Stimulated activated memory B cell treated with anti-CD40 and anti-IgM and Interleukin-4, amounts not matched to agents 10 μg/mL and 1 μg/mL and 100 μg/mL, for 72 hours (primary cell): Measurements from ENCODE around the gene THSD1.
A peak's percentile ranks its signal among the peaks of the same experiment; 100 is the strongest.
"Not testable (repeated sequence)": the region's sequence is repeated elsewhere in the genome, so short reads cannot be mapped to it uniquely, and the experiment has no call there.

Source experiments
- ATAC-seq: fragments of 150-1000 bp; cut with Tn5 transposase; 2 replicates; pipeline ENCODE4 v1.10.0; 2021
- H3K27ac Mint-ChIP-seq: one replicate; pipeline ENCODE4 v1.8.0; 2022; ENCODE audit warnings: mild to moderate bottlenecking, mixed read lengths
- H3K27me3 Mint-ChIP-seq: one replicate; pipeline ENCODE4 v1.8.0; 2022; ENCODE audit warnings: mixed read lengths
- H3K36me3 Mint-ChIP-seq: one replicate; pipeline ENCODE4 v1.8.0; 2022; ENCODE audit warnings: mixed read lengths
- H3K4me1 Mint-ChIP-seq: one replicate; pipeline ENCODE4 v1.8.0; 2022; ENCODE audit warnings: mixed read lengths
- H3K4me3 Mint-ChIP-seq: one replicate; pipeline ENCODE4 v1.8.0; 2022; ENCODE audit warnings: mild to moderate bottlenecking, moderate library complexity, mixed read lengths
- H3K9me3 Mint-ChIP-seq: one replicate; pipeline ENCODE4 v1.8.0; 2022; ENCODE audit warnings: mixed read lengths

Gene THSD1

DNA sequence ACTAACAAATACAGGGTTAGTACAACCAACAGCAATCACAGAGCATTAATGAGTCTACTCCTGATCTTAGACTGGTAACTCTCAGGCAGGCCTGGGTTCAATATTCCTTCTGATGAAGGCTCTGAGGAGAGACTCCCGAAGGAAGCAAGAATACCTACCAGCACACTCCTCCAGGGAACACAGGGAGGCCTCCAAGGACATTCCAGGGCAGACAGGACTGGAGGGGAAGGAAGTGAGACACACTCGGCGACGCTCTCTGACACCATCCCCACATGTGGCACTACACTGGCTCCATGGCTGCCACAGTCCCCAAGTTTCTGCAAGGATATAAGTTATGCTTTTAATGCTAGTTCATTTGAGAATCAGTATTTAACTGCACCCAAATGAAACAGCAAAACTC, 20.1 kb downstream of the THSD1 start:
- ATAC-seq, result no peak
- H3K4me1 Mint-ChIP-seq, result no peaks in the 10 kb centered on the region
- peaks cover 6% of the 10 kb centered on the region for H3K36me3 Mint-ChIP-seq
- no peaks in the 10 kb centered on the region for H3K27me3 Mint-ChIP-seq
- no peak overlapping the region for H3K4me3 Mint-ChIP-seq
- H3K27ac Mint-ChIP-seq, result no peak overlapping the region
- no peaks in the 10 kb centered on the region for H3K9me3 Mint-ChIP-seq

DNA sequence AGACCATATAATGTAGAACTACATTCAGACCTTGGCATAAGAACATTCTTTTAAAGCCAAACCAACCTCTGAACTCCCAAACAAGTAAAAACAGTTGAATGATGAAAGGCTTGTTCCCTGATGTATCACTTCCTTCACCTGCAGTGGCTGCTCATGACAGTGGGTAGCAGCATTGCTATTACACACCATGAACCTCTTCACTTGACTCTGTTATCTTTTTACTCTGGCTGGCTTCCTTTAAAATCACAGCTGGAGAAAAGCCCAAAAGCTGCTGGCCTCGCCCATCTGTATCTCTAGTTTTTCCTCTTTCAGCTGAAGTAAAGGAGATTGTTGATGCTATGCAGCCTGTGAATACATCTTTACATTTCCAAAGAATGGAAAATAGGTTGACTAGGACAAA, 22.6 kb downstream of the THSD1 start:
- Mint-ChIP-seq H3K4me1 (no peaks in the 10 kb centered on the region), H3K27ac (no peak overlapping the region), H3K4me3 (no peak overlapping the region), H3K9me3 (no peaks in the 10 kb centered on the region), H3K36me3 (peaks cover 6% of the 10 kb centered on the region), H3K27me3 (no peaks in the 10 kb centered on the region)
- ATAC-seq, result no peak

DNA sequence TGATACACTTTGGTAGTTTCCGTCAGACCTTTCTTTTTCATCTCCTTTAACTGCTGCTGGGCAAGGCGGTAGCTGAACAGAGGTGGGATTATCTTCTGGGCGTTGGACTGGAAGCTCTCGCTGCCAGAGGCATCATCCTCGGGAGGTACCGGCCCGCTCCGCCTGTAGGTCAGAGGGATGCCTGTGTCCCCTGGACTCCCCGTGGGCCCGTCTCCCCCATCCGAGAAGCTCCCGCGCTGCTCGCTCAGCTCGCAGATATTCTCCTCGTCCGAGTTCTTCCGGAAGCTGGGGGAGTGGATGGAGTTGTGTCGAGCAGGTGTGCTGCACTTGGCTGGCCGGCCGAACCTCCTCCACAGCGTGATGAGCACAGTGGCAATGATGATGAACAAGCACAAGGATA, 27.7 kb downstream of the THSD1 start:
- Mint-ChIP-seq H3K27ac (no peak overlapping the region), H3K4me3 (no peak overlapping the region)
- no peak for ATAC-seq

DNA sequence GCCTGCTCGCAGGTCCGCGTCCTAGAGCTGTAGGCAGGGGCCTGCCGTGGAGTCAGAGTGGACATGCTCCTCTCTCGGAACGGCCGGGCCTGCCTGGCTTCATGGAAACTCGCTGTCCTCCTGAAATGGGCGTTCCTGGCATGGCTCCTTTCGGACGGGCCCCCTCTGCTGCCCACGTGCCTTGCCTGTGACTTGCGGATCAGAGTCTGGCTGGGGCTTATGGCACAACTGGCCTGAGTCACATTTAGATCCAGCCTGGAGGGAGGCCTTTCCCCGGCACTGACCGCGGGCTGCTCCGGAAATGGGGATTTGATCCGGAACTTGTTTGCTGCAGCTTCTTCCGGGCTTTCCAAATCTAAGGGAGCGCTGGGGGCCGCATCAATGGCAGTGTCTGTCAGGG, 28.1 kb downstream of the THSD1 start:
- no peaks in the 10 kb centered on the region for H3K9me3 Mint-ChIP-seq
- peaks cover 3% of the 10 kb centered on the region for H3K27me3 Mint-ChIP-seq
- H3K4me3 Mint-ChIP-seq, result no peak overlapping the region
- no peaks in the 10 kb centered on the region for H3K4me1 Mint-ChIP-seq
- no peak for ATAC-seq
- H3K36me3 Mint-ChIP-seq, result no peaks in the 10 kb centered on the region
- no peak overlapping the region for H3K27ac Mint-ChIP-seq

More for the DNA sequence above, 27.7 kb downstream of the THSD1 start:
- no peaks in the 10 kb centered on the region for H3K27me3 Mint-ChIP-seq
- H3K36me3 Mint-ChIP-seq, result no peaks in the 10 kb centered on the region
- no peaks in the 10 kb centered on the region for H3K4me1 Mint-ChIP-seq
- H3K9me3 Mint-ChIP-seq, result no peaks in the 10 kb centered on the region

DNA sequence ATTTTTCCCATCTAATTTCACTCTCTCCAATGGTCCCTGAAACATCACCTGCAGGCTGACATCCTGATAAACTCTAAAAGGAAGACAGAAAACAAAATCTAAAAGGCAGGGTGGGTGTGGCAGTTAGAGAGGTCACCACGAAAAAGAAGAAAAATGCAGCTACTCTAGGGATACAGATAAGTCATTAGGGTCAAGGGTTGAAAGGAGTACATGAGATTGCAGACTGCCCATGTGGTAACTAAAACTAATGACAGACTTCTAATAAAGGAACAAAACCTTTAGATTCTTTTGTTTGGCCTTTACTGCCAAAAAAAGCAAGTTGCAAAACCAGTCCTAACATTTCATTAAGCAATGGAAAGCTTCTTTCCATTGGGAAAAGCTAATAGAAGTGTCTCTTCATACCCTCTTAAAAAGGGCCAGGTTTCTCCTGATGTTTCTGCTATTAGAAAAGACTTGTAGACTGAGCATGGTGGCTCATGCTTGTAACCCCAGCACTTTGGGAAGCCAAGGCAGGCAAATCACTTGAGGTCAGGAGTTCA, 31.0 kb downstream of the THSD1 start:
- H3K36me3 Mint-ChIP-seq, result no peaks in the 10 kb centered on the region
- no peaks in the 10 kb centered on the region for H3K9me3 Mint-ChIP-seq
- H3K27me3 Mint-ChIP-seq, result peaks cover 7% of the 10 kb centered on the region
- no peak for ATAC-seq
- no peaks in the 10 kb centered on the region for H3K4me1 Mint-ChIP-seq
- no peak overlapping the region for H3K27ac Mint-ChIP-seq
- no peak overlapping the region for H3K4me3 Mint-ChIP-seq

DNA sequence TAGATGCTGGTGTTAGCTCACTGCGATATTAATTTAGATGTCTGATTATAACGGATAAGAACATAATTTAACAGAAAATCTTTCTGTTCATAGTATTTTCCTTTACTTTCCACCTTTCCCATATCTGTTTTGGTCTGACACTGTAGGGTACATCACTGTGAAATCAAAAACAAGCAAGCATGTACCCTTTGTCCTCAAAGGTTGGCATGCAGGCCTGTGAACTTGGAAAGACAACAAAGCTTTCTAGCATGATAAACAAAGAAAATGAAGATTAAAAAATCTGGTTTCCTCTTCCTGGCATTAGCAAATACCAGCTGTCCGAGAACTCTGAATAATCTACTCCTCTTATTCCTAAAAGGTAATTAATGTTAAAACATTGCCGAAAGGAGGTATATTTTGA, 31.6 kb downstream of the THSD1 start:
- Mint-ChIP-seq H3K36me3 (no peaks in the 10 kb centered on the region), H3K27ac (no peak overlapping the region), H3K4me3 (no peak overlapping the region), H3K9me3 (no peaks in the 10 kb centered on the region), H3K4me1 (no peaks in the 10 kb centered on the region), H3K27me3 (peaks cover 7% of the 10 kb centered on the region)
- ATAC-seq, result no peak

DNA sequence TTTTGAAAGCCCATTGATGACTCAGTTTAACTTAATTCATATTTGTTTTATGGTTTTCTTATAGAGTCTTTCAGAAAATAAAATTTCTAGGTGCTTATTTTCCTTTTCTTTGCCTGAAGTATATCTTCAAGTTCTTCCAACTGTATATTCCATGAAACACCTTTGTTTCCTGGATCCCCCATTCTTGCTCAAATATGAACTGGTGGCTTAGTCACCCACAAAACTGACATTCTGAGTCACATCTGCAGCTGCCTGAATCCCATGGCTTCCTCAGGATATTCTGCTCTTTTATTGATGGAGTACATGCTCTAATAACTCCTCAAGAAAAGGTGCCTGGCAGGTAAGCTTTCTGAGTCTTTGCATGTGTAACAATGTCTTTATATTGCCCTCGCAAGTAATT, 32.7 kb downstream of the THSD1 start:
- not testable (repeated sequence) for H3K27ac Mint-ChIP-seq, H3K9me3 Mint-ChIP-seq, H3K4me1 Mint-ChIP-seq, H3K4me3 Mint-ChIP-seq, ATAC-seq, H3K27me3 Mint-ChIP-seq, H3K36me3 Mint-ChIP-seq

DNA sequence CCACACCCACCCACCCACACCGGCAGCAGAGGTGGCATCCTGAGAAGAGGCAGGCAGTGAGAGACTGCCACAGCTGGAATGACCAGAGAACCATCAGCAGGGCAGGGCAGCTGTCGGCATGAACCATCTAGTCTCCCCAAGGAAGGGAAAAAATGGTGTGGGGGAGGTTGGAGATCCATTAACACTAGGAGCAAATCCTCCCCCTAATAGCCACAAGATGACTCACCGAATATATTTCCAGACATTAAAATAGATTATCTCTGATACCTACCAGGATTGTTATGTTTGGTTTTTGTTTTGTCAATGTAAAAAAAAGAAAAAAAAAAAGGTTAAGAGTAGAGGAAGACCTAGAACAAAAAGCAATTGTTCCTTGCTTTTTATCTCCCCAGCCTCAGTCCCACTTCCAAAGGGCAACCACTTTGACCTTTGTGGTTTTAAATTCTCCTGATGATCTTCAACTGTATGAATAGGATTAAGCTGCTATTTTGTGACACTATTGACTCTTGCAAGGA, 34.2 kb downstream of the THSD1 start:
- H3K27ac Mint-ChIP-seq, result no peak overlapping the region
- no peak overlapping the region for H3K4me3 Mint-ChIP-seq
- peaks cover 7% of the 10 kb centered on the region for H3K27me3 Mint-ChIP-seq
- H3K4me1 Mint-ChIP-seq, result no peaks in the 10 kb centered on the region
- no peak for ATAC-seq
- H3K36me3 Mint-ChIP-seq, result no peaks in the 10 kb centered on the region
- no peaks in the 10 kb centered on the region for H3K9me3 Mint-ChIP-seq

DNA sequence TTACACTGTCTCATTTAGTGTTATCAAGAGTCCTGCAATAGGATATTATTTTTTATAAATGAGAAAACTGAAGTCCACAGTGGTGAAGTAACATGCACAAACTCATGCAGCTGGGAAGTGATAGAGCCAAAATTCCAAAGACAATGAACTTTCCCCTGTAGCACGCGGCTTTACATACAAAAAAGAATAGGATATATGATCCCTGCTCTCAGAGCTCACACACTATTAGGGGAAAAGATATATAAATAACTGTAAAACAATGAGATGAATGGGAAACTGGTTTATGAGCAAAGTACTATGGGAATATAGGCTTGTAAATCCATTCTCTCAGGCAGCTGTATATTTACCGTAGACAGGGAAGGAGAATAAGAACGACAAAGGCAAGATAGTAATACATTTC, 39.7 kb downstream of the THSD1 start:
- H3K4me1 Mint-ChIP-seq, result no peaks in the 10 kb centered on the region
- no peak for ATAC-seq
- no peak overlapping the region for H3K27ac Mint-ChIP-seq
- H3K9me3 Mint-ChIP-seq, result no peaks in the 10 kb centered on the region
- H3K27me3 Mint-ChIP-seq, result no peaks in the 10 kb centered on the region
- no peak overlapping the region for H3K4me3 Mint-ChIP-seq
- H3K36me3 Mint-ChIP-seq, result no peaks in the 10 kb centered on the region

DNA sequence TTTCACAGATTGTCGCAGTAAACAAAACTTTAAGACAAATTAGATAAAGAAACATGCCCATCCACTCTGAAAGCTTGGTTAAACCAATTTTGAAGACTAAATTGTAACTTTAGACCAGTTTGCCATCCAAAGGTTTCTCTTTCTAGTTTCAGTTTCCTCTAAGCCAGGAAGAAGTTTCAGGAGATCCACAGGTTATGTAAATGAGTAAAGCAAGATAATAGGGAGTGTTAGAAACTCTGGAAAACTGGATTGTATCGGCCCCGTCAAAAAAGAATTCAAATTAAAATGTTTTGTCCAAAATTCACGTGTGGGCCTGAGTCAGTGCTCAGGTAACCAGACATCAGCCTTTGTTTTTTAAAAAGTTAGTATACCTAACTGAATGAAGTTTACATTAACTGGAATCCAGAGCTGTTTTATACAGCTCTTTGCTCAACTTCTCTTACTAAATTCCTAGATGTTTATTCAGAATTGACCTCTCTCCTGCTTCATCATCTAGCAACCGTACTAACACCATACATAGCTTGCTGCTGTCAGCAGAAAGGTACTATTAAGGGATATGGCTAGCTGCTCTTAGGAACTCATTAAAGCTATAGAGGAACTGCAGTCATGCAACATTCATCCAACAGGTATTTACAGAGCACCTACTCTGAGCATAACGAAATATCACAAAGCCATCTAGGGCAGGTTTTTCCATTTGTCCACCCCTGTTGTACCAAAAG, 43.6 kb downstream of the THSD1 start:
- ATAC-seq, H3K4me3 Mint-ChIP-seq, H3K36me3 Mint-ChIP-seq, H3K27ac Mint-ChIP-seq, H3K9me3 Mint-ChIP-seq, H3K4me1 Mint-ChIP-seq: not testable (repeated sequence)
- peaks cover 24% of the 10 kb centered on the region for H3K27me3 Mint-ChIP-seq

DNA sequence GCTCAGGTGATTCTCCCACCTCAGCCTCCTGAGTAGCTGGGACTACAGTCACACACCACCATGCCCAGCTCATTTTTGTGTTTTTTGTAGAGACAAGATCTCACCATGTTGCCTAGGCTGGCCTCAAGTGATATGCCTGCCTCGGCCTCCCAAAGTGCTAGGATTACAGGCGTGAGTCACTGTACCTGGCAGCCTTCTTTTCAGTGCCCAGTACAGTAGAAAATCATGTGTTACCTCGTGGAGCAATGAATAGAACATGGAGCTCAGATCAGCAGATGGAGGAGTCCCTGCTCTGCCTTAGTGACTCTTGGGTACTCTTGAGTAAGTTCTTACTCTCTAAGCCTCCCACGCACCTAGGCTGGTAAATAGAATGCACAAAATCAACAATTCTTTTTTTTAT, 44.7 kb downstream of the THSD1 start:
- H3K27me3 Mint-ChIP-seq, result peaks cover 28% of the 10 kb centered on the region
- no peaks in the 10 kb centered on the region for H3K36me3 Mint-ChIP-seq
- no peaks in the 10 kb centered on the region for H3K4me1 Mint-ChIP-seq
- H3K27ac Mint-ChIP-seq, result no peak overlapping the region
- no peak for ATAC-seq
- no peaks in the 10 kb centered on the region for H3K9me3 Mint-ChIP-seq
- H3K4me3 Mint-ChIP-seq, result no peak overlapping the region

DNA sequence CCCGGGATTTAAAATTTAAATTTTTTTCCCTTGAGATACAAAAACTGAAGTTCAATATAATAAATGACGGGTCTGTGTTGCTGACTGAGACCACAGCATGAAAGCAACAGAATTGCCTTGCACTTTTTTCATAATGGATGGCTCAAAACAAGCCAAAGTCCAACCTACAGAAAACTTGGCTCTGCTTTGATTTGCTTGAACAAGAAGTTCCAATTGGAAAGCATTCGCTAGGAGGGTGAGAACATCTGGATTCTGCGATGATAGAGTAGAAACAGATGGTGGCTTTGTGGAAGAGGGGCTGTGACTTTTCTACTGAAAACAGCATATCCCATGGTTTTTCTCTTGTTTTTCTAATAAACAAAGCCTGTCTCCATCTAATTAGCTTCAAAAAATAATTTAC, 46.4 kb downstream of the THSD1 start:
- no peak for ATAC-seq

DNA sequence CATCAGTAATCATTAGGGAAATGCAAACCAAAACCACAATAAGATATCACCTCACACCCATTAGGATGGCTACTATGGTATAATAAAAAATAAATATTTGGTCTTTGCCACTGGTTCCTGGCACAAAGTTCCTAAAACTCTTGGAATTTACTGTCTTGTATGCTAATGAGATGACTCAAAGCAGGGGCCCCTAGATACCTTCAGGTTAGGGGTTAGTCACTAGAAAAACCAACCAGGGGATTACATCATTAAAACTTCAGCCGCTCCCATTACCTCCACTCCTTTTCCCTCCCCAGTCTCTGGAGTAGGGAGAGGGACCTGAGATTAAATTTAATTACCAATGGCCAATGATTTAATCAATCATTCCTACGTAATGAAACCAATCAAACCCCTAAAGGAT, 49.6 kb downstream of the THSD1 start:
- H3K4me3 Mint-ChIP-seq, result no peak overlapping the region
- H3K27me3 Mint-ChIP-seq, result peaks cover 34% of the 10 kb centered on the region
- ATAC-seq, result no peak
- H3K36me3 Mint-ChIP-seq, result no peaks in the 10 kb centered on the region
- no peak overlapping the region for H3K27ac Mint-ChIP-seq
- H3K4me1 Mint-ChIP-seq, result no peaks in the 10 kb centered on the region
- H3K9me3 Mint-ChIP-seq, result no peaks in the 10 kb centered on the region

More for the DNA sequence above, 46.4 kb downstream of the THSD1 start:
- no peaks in the 10 kb centered on the region for H3K9me3 Mint-ChIP-seq
- H3K4me1 Mint-ChIP-seq, result no peaks in the 10 kb centered on the region
- H3K36me3 Mint-ChIP-seq, result no peaks in the 10 kb centered on the region
- H3K4me3 Mint-ChIP-seq, result no peak overlapping the region
- peaks cover 28% of the 10 kb centered on the region for H3K27me3 Mint-ChIP-seq
- H3K27ac Mint-ChIP-seq, result no peak overlapping the region

DNA sequence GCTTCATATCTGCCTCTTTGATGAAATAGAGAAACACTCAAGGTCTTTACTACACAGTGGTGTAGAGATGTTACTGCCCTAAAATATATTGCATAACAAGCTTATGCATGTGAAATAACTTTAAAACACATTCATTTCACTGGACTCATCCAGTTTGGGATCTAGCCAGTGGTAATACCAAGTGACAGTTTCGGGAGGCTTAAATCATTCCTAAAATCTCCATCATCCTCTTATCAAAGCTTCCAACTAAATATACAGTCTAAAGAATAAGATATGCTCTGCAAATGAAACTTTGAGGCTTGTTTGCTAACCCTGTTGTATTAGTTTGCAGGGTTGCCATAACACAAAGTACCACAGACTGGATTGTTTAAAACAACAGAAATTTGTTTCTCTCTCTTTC, 52.8 kb downstream of the THSD1 start:
- H3K9me3 Mint-ChIP-seq, result no peaks in the 10 kb centered on the region
- no peak overlapping the region for H3K27ac Mint-ChIP-seq
- H3K27me3 Mint-ChIP-seq, result peaks cover 29% of the 10 kb centered on the region
- H3K36me3 Mint-ChIP-seq, result no peaks in the 10 kb centered on the region
- no peak for ATAC-seq
- no peaks in the 10 kb centered on the region for H3K4me1 Mint-ChIP-seq
- no peak overlapping the region for H3K4me3 Mint-ChIP-seq

DNA sequence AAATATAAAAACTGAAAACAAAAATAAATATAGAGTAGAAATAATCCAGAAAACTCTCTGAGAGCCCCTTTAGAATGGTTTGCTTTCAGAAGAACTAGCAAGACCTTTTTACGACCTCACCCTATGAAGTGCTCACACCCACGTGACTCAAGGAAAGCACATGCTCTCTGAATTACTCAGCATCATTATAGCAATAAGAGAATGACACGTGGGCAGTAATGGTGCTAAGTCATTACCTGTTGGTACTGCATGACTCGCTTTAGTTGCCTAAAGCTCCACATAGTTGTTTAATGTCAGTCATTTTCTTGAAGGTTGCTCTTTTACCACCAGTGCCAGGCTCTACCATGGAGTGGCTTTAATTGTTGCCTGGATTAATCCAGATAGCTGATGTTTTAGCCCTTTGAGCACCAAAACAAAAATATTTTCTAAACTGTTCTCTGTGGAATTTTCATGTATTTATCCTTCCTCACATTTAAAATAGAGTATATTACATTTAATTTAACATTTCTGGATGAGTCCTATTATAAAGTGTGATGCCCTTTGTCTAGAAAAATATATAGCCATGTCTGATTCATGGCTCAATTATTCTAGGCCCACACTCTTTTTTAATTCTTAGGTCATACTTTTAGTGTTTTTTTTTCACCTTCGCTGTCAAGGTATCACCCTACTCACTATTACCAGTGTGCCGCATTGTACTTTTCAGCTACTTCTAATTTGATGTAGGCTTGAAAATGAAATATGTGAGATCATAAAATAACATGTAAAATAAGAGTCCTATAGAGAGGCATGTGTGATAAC, 56.8 kb downstream of the THSD1 start:
- Mint-ChIP-seq H3K36me3 (no peaks in the 10 kb centered on the region), H3K9me3 (no peaks in the 10 kb centered on the region), H3K4me3 (no peak overlapping the region), H3K4me1 (no peaks in the 10 kb centered on the region), H3K27me3 (peaks cover 32% of the 10 kb centered on the region), H3K27ac (no peak overlapping the region)
- ATAC-seq, result peak; percentile 20

DNA sequence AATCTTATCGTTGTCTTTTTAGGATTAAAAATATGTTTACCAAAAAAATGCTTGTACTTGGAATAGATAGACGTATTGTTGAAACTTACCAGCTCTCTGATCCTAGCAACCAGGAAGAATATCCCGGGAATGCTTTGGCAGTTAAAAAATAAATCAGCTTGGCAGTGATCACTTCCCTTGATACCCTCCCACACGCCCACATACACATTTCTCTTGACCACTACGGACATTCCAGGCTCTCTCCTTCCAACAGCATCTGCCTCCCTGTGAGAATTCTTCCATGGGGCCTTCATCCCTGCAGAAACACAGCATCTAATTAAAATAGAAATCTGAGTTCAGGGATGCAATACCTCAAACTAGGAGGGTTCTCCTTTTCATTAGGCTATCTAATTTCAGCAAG, 57.9 kb downstream of the THSD1 start:
- Mint-ChIP-seq H3K9me3 (no peaks in the 10 kb centered on the region), H3K36me3 (no peaks in the 10 kb centered on the region), H3K27ac (no peak overlapping the region), H3K4me1 (no peaks in the 10 kb centered on the region), H3K27me3 (peaks cover 34% of the 10 kb centered on the region), H3K4me3 (no peak overlapping the region)
- no peak for ATAC-seq
